Skeletal muscle tissue (tissue), 4 donors: Measurements from ENCODE around the gene TRH. TPM values are rescaled to one million over a fixed set of nuclear protein-coding genes. Genes with fewer than 3 reads are reported as not detected.
"Not testable (repeated sequence)": the region's sequence is repeated elsewhere in the genome, so short reads cannot be mapped to it uniquely, and the experiment has no call there.

Experiments
- H3K27ac ChIP-seq: one replicate; pipeline ENCODE4 v1.7.0; 2013; ENCODE audit warnings: mild to moderate bottlenecking, low read depth, low read length, inconsistent platforms
- H3K27me3 ChIP-seq, 3 donors: one replicate each; pipeline ENCODE4 v1.7.0; 2013; ENCODE audit warnings: low read length in 3 of 3; ENCODE audit not compliant: control insufficient read depth in 3 of 3, insufficient read depth in 3 of 3
- H3K36me3 ChIP-seq, 3 donors: one replicate each; pipeline ENCODE4 v1.7.0; 2013; ENCODE audit warnings: low read length in 3 of 3; ENCODE audit not compliant: control insufficient read depth in 3 of 3, insufficient read depth in 3 of 3
- H3K4me1 ChIP-seq, 3 donors: one replicate each; pipeline ENCODE4 v1.7.0; 2013; ENCODE audit warnings: low read length in 3 of 3, mild to moderate bottlenecking in 3 of 3; ENCODE audit not compliant: control insufficient read depth in 3 of 3, insufficient read depth in 3 of 3
- H3K4me3 ChIP-seq, 3 donors: one replicate each; pipeline ENCODE4 v1.7.0; 2013; ENCODE audit warnings: low read length in 3 of 3
- H3K9ac ChIP-seq, 3 donors: one replicate each; pipeline ENCODE4 v1.7.0; 2013; ENCODE audit warnings: low read length in 3 of 3, mild to moderate bottlenecking in 3 of 3, moderate library complexity in 2 of 3, low read depth in 1 of 3
- H3K9me3 ChIP-seq, 3 donors: one replicate each; pipeline ENCODE4 v1.7.0; 2013; ENCODE audit warnings: low read length in 3 of 3; ENCODE audit not compliant: control insufficient read depth in 3 of 3
- total RNA-seq: library from RNA; depleted of rRNA; stranded (reverse); fragments of >200 nt; gene quantifications from one replicate; pipeline ENCODE4 v1.2.3, GENCODE V29; 2014
- donor health status: Osteomylitis.

The TRH gene
- total RNA-seq, 1 donor from 2014 or later = 0.52 TPM

GRCh38 chr3:129992781-129993180 is 18.3 kb downstream of the TRH start:
- no peak overlapping the region for H3K27ac ChIP-seq
- H3K4me3 ChIP-seq = no peak overlapping the region
- peaks cover 0 to 13% (median 3%) of the 10 kb centered on the region in 3 donors for H3K27me3 ChIP-seq
- H3K9ac ChIP-seq = no peak overlapping the region
- no peaks in the 10 kb centered on the region for H3K36me3 ChIP-seq
- H3K9me3 ChIP-seq = no peaks in the 10 kb centered on the region
- H3K4me1 ChIP-seq = no peaks in the 10 kb centered on the region

GRCh38 chr3:129994883-129995559 is 20.5 kb downstream of the TRH start:
- H3K9ac ChIP-seq = no peak overlapping the region
- no peaks in the 10 kb centered on the region for H3K9me3 ChIP-seq
- peaks cover 2 to 13% (median 3%) of the 10 kb centered on the region in 3 donors for H3K27me3 ChIP-seq
- no peak overlapping the region for H3K4me3 ChIP-seq
- H3K27ac ChIP-seq = no peak overlapping the region
- H3K4me1 ChIP-seq = no peaks in the 10 kb centered on the region
- no peaks in the 10 kb centered on the region for H3K36me3 ChIP-seq

GRCh38 chr3:129996073-129996472 is 21.6 kb downstream of the TRH start:
- Histone ChIP-seq H3K36me3 (no peaks in the 10 kb centered on the region), H3K9ac (no peak overlapping the region), H3K27me3 (peaks cover 2 to 13% (median 3%) of the 10 kb centered on the region in 3 donors)

DNA sequence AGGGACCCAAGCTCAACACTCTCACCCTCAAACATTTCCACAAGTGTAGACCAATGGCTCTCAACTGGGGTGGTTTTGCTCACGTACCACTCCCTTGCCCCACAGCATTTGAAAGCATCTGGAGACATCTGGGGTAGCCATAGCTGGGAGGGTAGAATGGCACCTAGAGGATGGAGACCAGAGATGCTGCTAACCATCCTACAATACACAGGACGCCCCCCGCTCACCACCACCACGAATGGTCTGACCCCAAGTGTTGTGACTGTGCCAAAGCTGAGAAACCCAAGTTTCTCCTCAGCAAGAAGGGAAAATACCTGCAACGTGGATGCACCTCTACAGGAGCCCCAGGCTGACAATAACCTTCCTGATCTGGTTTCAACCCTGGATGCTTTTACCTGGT is 24.7 kb downstream of the TRH start:
- H3K27me3 ChIP-seq, H3K4me1 ChIP-seq, H3K36me3 ChIP-seq, H3K4me3 ChIP-seq, H3K9me3 ChIP-seq, H3K27ac ChIP-seq, H3K9ac ChIP-seq: not testable (repeated sequence)

More at GRCh38 chr3:129996073-129996472, 21.6 kb downstream of the TRH start:
- no peaks in the 10 kb centered on the region for H3K4me1 ChIP-seq
- no peak overlapping the region for H3K4me3 ChIP-seq
- H3K27ac ChIP-seq = no peak overlapping the region
- H3K9me3 ChIP-seq = no peaks in the 10 kb centered on the region

DNA sequence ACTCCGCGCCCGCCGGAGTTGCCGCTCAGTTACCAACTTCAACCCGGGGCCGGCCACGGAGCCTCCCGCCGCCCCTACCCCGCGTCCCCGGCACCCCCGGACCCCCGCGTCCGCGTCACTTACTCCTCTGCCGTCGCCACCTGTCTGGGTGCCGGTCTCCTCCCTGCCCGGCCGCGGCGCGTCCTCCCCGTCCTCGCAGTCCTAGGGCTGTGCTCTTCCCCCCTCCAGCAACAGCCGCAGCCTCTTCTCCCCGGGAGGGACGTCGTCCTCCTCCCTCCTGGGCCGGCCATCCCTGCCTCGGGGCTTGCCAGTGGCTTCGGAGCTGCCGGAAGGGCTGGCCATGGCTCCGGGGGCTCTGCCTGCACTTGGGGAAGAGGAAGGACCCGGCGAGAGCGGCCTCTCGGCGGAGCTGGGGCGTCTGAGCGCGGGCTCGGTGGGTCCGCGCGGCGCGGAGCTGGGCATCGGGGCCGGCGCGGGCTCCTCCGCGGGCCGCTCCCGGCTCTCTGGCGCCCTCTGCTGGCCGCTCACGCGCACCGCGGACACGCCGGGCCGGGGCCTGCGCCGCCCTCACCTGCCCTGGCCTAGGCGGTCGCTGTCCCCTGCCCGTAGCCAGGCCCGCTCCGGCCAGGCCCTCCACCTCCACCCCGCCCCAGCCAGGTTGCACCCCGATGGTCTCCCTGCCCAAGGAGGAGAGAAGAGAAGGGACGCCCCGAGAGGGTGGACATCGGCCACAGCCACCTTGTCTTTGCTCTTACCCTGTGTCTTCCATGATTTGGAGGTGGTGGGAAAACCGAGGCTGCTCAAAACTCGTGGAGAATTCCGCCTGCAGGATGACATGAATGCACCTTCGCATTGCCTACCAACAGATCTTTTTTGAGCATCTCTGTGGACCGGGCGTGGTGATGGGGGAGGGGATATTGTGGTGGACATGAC is 28.4 kb downstream of the TRH start:
- H3K9ac ChIP-seq, H3K27me3 ChIP-seq, H3K9me3 ChIP-seq: not testable (repeated sequence)

GRCh38 chr3:130010556-130010955 is 36.0 kb downstream of the TRH start:
- no peak overlapping the region for H3K4me3 ChIP-seq

More for the DNA sequence above, 28.4 kb downstream of the TRH start:
- H3K27ac ChIP-seq, H3K4me1 ChIP-seq, H3K36me3 ChIP-seq, H3K4me3 ChIP-seq: not testable (repeated sequence)

DNA sequence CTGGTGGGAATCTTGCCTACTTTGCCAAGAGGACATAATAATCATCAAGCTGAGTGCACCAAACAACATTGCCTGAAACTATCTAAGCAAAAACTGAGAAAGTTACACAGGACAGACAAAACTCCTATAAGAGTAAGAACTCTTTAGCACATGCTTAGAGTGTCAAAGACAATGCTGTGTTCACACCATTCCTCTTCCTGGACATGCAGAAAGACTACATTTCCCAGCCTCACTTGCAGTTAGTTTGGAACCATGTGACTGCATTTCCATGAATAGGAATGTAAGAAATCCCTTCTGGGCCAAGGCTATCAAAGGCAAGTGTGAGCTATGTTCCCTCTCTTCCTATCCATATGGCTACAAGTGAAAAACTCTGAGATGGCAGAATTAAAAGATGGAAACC is 37.6 kb downstream of the TRH start:
- H3K4me1 ChIP-seq, H3K9ac ChIP-seq, H3K27ac ChIP-seq, H3K27me3 ChIP-seq, H3K36me3 ChIP-seq, H3K9me3 ChIP-seq, H3K4me3 ChIP-seq: not testable (repeated sequence)

More at GRCh38 chr3:130010556-130010955, 36.0 kb downstream of the TRH start:
- H3K27ac ChIP-seq = no peak overlapping the region
- no peaks in the 10 kb centered on the region for H3K36me3 ChIP-seq
- H3K9ac ChIP-seq = no peak overlapping the region
- peaks cover 0 to 8% (median 0%) of the 10 kb centered on the region in 3 donors for H3K27me3 ChIP-seq
- H3K4me1 ChIP-seq = no peaks in the 10 kb centered on the region
- H3K9me3 ChIP-seq = no peaks in the 10 kb centered on the region

- not testable (repeated sequence) for H3K4me1 ChIP-seq, H3K9me3 ChIP-seq, H3K27me3 ChIP-seq, H3K36me3 ChIP-seq, H3K4me3 ChIP-seq, H3K27ac ChIP-seq, H3K9ac ChIP-seq
Observed at GRCh38 chr3:130013246-130013645, 38.7 kb downstream of the TRH start.

GRCh38 chr3:130014526-130014925 is 40.0 kb downstream of the TRH start:
- H3K27me3 ChIP-seq = peaks cover 0 to 8% (median 5%) of the 10 kb centered on the region in 3 donors
- H3K9ac ChIP-seq = no peak overlapping the region
- H3K27ac ChIP-seq = no peak overlapping the region
- no peaks in the 10 kb centered on the region for H3K4me1 ChIP-seq
- H3K9me3 ChIP-seq = no peaks in the 10 kb centered on the region
- H3K4me3 ChIP-seq = no peak overlapping the region
- H3K36me3 ChIP-seq = no peaks in the 10 kb centered on the region

DNA sequence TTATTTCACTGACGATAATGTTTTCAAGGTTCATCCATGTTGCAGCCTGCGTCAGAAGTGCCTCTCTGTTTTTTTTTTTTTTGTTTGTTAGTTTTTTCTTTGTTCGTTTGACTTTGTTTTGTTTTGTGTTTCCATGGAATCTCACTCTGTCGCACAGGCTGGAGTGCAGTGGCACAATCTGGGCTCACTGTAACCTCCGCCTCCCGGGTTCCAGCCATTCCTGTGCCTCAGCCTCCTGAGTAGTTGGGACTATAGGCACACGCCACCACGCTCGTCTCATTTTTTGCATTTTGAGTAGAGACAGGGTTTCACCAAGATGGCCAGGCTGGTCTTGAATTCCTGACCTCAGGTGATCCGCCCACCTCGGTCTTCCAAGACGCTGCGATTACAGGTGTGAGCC is 43.1 kb downstream of the TRH start:
- H3K4me3 ChIP-seq, H3K9me3 ChIP-seq, H3K27me3 ChIP-seq, H3K27ac ChIP-seq, H3K36me3 ChIP-seq, H3K4me1 ChIP-seq, H3K9ac ChIP-seq: not testable (repeated sequence)
